Hypothalamus (tissue), 51 donors: ENCODE results near the gene PCGF2.
"Not testable (repeated sequence)": the region's sequence is repeated elsewhere in the genome, so short reads cannot be mapped to it uniquely, and the experiment has no call there.

Experiments
- DNase-seq, 51 donors: peaks; one replicate each; lab custom pipeline; 2025; lab: John Stamatoyannopoulos, UW

Gene PCGF2

GRCh38 chr17:38738007-38738662, 10.0 kb downstream of the PCGF2 start:
- DNase-seq = no peak

- peak in 39 of 51 donors; percentile 5 to 76 (median 39) for DNase-seq
Observed at GRCh38 chr17:38735161-38735997, 12.8 kb downstream of the PCGF2 start.

GRCh38 chr17:38733982-38734973, 13.9 kb downstream of the PCGF2 start:
- DNase-seq = no peak

GRCh38 chr17:38733282-38733981, 14.7 kb downstream of the PCGF2 start:
- DNase-seq = no peak

GRCh38 chr17:38732376-38733281, 15.5 kb downstream of the PCGF2 start:
- no peak for DNase-seq

GRCh38 chr17:38731526-38732294, 16.4 kb downstream of the PCGF2 start:
- DNase-seq = peak in 2 of 51 donors; percentile 8 to 12

GRCh38 chr17:38730526-38731379, 17.4 kb downstream of the PCGF2 start:
- DNase-seq = peak in 22 of 51 donors; percentile 18 to 69 (median 31)

- peak in 48 of 51 donors; percentile 24 to 89 (median 67) for DNase-seq
Observed at GRCh38 chr17:38729886-38730525, 18.1 kb downstream of the PCGF2 start, which contains the start of gene CISD3. TSS of gene CISD3 (plus strand) at chr17:38730341. CDS start at chr17:38730359, 18 bp downstream.

- DNase-seq = no peak
Observed at GRCh38 chr17:38729368-38729885, 18.7 kb downstream of the PCGF2 start.

GRCh38 chr17:38728290-38728831, 19.8 kb downstream of the PCGF2 start:
- peak in 1 of 51 donors; percentile 17 for DNase-seq

- no peak for DNase-seq
Observed at GRCh38 chr17:38727736-38728135, 20.4 kb downstream of the PCGF2 start.

- DNase-seq = not testable (repeated sequence)
Observed at GRCh38 chr17:38726145-38726544, 22.0 kb downstream of the PCGF2 start.

- peak in 3 of 51 donors; percentile 34 to 73 (median 64) for DNase-seq
Observed at GRCh38 chr17:38725066-38725465, 23.1 kb downstream of the PCGF2 start.

GRCh38 chr17:38724337-38724988, 23.7 kb downstream of the PCGF2 start:
- peak in 49 of 51 donors; percentile 23 to 95 (median 76) for DNase-seq

GRCh38 chr17:38721802-38722201, 26.3 kb downstream of the PCGF2 start:
- no peak for DNase-seq
